IMR-90 (cell line): ENCODE results near the gene TRPM3. TPM values are rescaled to one million over a fixed set of nuclear protein-coding genes. Genes with fewer than 3 reads are reported as not detected.
"Not testable (repeated sequence)": the region's sequence is repeated elsewhere in the genome, so short reads cannot be mapped to it uniquely, and the experiment has no call there.

Source experiments
- ATAC-seq: fragments of 200-7000 bp; cut with Tn5 transposase; 2 replicates; pipeline ENCODE4 v1.9.1; 2020; ENCODE audit warnings: low read depth, mild to moderate bottlenecking, moderate library complexity
- BruUV-seq: library from RNA; stranded (reverse); fragments of 400-500 nt; replicated peaks from 2 replicates; lab custom pipeline; 2021; lab: Mats Ljungman, UMichigan
- CTCF ChIA-PET: fragments of 300-600 bp; formaldehyde crosslinking; extraction: SDS; loops from one replicate; lab custom pipeline; 2021; ENCODE audit warnings: antibody characterized with exemption; lab: Yijun Ruan, JAX
- POLR2A ChIA-PET: fragments of 300-600 bp; sonication (Branson Sonifier 250); formaldehyde crosslinking; loops from one replicate; lab custom pipeline; 2022; ENCODE audit warnings: antibody characterized with exemption; ENCODE audit not compliant: unreplicated experiment; lab: Charles Lee
- DNase-seq: peaks from one replicate; pipeline ENCODE4 v3.0.0; 2013
- H2AFZ ChIP-seq: replicated peaks from 2 replicates; pipeline ENCODE3; 2013; ENCODE audit warnings: low read length, mild to moderate bottlenecking; ENCODE audit not compliant: poor library complexity
- H2AK5ac ChIP-seq: 2 replicates; pipeline ENCODE4 v1.6.1; 2013; ENCODE audit warnings: low read depth, low read length, inconsistent platforms
- H2AK9ac ChIP-seq: replicated peaks from 2 replicates; pipeline ENCODE3; 2013; ENCODE audit warnings: mild to moderate bottlenecking, low read depth, low read length, moderate library complexity; ENCODE audit not compliant: poor library complexity
- H2BK120ac ChIP-seq: 2 replicates; pipeline ENCODE4 v1.6.1; 2013; ENCODE audit warnings: low read depth, low read length, inconsistent platforms
- H2BK15ac ChIP-seq: 3 replicates; pipeline ENCODE4 v1.6.1; 2013; ENCODE audit warnings: low read depth, low read length, inconsistent platforms
- H2BK20ac ChIP-seq: 2 replicates; pipeline ENCODE4 v1.6.1; 2013; ENCODE audit warnings: low read depth, mild to moderate bottlenecking, inconsistent platforms, low read length, moderate library complexity
- H2BK5ac ChIP-seq: 2 replicates; pipeline ENCODE4 v1.6.1; 2013; ENCODE audit warnings: mild to moderate bottlenecking, low read depth, low read length, inconsistent platforms; ENCODE audit not compliant: poor library complexity, severe bottlenecking
- H3K14ac ChIP-seq: replicated peaks from 2 replicates; pipeline ENCODE4 v1.6.1; 2013; ENCODE audit warnings: low read depth, low read length, inconsistent platforms
- H3K18ac ChIP-seq: 2 replicates; pipeline ENCODE4 v1.6.1; 2013; ENCODE audit warnings: low read depth, low read length, control low read depth
- H3K23ac ChIP-seq: 2 replicates; pipeline ENCODE4 v1.6.1; 2013; ENCODE audit warnings: low read depth, low read length, inconsistent platforms
- H3K27ac ChIP-seq: 2 replicates; pipeline ENCODE4 v1.5.1; 2013; ENCODE audit warnings: mild to moderate bottlenecking, control low read depth, low read length; ENCODE audit not compliant: insufficient read depth
- H3K27me3 ChIP-seq: 2 replicates; pipeline ENCODE4 v1.6.1; 2013; ENCODE audit warnings: low read length; ENCODE audit not compliant: control insufficient read depth, insufficient read depth
- H3K36me3 ChIP-seq: 2 replicates; pipeline ENCODE4 v1.6.1; 2013; ENCODE audit warnings: low read length, mixed read lengths; ENCODE audit not compliant: control insufficient read depth, insufficient read depth
- H3K4ac ChIP-seq: 2 replicates; pipeline ENCODE4 v1.6.1; 2013; ENCODE audit warnings: low read depth, low read length, inconsistent platforms
- H3K4me1 ChIP-seq: 2 replicates; pipeline ENCODE4 v1.6.1; 2013; ENCODE audit warnings: low read length, mixed read lengths; ENCODE audit not compliant: control insufficient read depth, insufficient read depth
- H3K4me2 ChIP-seq: 2 replicates; pipeline ENCODE4 v1.6.1; 2013; ENCODE audit warnings: low read depth, mild to moderate bottlenecking, control low read depth, low read length, moderate library complexity
- H3K4me3 ChIP-seq: 2 replicates; pipeline ENCODE4 v1.5.1; 2013; ENCODE audit warnings: low read depth, mild to moderate bottlenecking, control low read depth, low read length, moderate library complexity; ENCODE audit not compliant: insufficient read depth
- H3K56ac ChIP-seq: 2 replicates; pipeline ENCODE4 v1.6.1; 2013; ENCODE audit warnings: low read length, inconsistent platforms; ENCODE audit not compliant: insufficient read depth; ENCODE audit errors: extremely low read depth
- H3K79me1 ChIP-seq, 2 experiments: 2 replicates each; pipeline ENCODE4 v1.6.1; 2013; ENCODE audit warnings: low read length in 2 of 2, inconsistent platforms in 1 of 2, low read depth in 1 of 2
- H3K9ac ChIP-seq: 2 replicates; pipeline ENCODE4 v1.6.1; 2013; ENCODE audit warnings: low read depth, low read length, control low read depth
- H3K9me1 ChIP-seq: 2 replicates; pipeline ENCODE4 v1.6.1; 2013; ENCODE audit warnings: low read length, inconsistent platforms; ENCODE audit not compliant: insufficient read depth
- H3K9me3 ChIP-seq: 2 replicates; pipeline ENCODE4 v1.6.1; 2013; ENCODE audit warnings: low read length; ENCODE audit not compliant: control insufficient read depth, insufficient read depth
- H4K20me1 ChIP-seq: 2 replicates; pipeline ENCODE4 v1.6.1; 2013; ENCODE audit warnings: low read length, inconsistent platforms; ENCODE audit not compliant: insufficient read depth
- H4K5ac ChIP-seq: 2 replicates; pipeline ENCODE4 v1.6.1; 2013; ENCODE audit warnings: mild to moderate bottlenecking, low read depth, low read length, control low read depth
- H4K8ac ChIP-seq, 2 experiments: 2 replicates each; pipeline ENCODE4 v1.6.1; 2013; ENCODE audit warnings: low read depth in 2 of 2, low read length in 2 of 2, control low read depth in 1 of 2, inconsistent platforms in 1 of 2
- H4K91ac ChIP-seq: 2 replicates; pipeline ENCODE4 v1.6.1; 2013; ENCODE audit warnings: low read depth, low read length, inconsistent platforms; ENCODE audit not compliant: insufficient read depth
- ELK1 ChIP-seq: fragments of 150-350 bp; IDR thresholded peaks from 2 replicates; pipeline ENCODE4 v1.6.1; 2016; ENCODE audit warnings: low read depth, mild to moderate bottlenecking, low read length, moderate library complexity, borderline replicate concordance
- WGBS, 2 experiments: methylation state at CpG; one replicate each; pipeline versions ENCODE4 v1.1.5 to v1.1.7; 2013; ENCODE audit warnings: missing lambda C conversion rate in 2 of 2; ENCODE audit not compliant: insufficient read length in 1 of 2; ENCODE audit errors: extremely low coverage in 2 of 2; 5-methylcytosine and 5-hydroxymethylcytosine counted together
- dilution Hi-C: fragments of 300-500 bp; cut with HindIII; formaldehyde crosslinking; loops from one replicate; pipeline ENCODE4 v1.14.3; 2018; ENCODE audit warnings: low sequenced_read_pairs; ENCODE audit not compliant: unreplicated experiment
- in situ Hi-C: fragments of 300-500 bp; cut with MboI; formaldehyde crosslinking; loops from 3 replicates; pipeline ENCODE4 v1.14.3; 2019; ENCODE audit warnings: low sequenced_read_pairs, inconsistent platforms, mixed read lengths
- intact Hi-C: fragments of 100-400 bp; cut with micrococcal nuclease; formaldehyde crosslinking; loops from 2 replicates; pipeline ENCODE4 v1.10.0; 2022
- polyA plus RNA-seq, 3 experiments: library from polyadenylated mRNA; depleted of rRNA; stranded (reverse); fragments of >200 nt; gene quantifications; 2 replicates each; pipeline ENCODE4 v1.2.3, GENCODE V29; 2012; ENCODE audit warnings: low replicate concordance in 1 of 3
- total RNA-seq: library from RNA; depleted of rRNA; stranded (reverse); fragments of >200 nt; gene quantifications from 2 replicates; pipeline ENCODE4 v1.2.3, GENCODE V29; 2012

TRPM3 gene
- total and polyA plus RNA-seq, 2 of the 4 experiments (the other 2 are of a cell fraction) = not detected

- Histone ChIP-seq H4K91ac (no peak overlapping the region), H2BK5ac (no peak overlapping the region), H3K23ac (no peak overlapping the region), H3K9ac (no peak overlapping the region), H4K5ac (no peak overlapping the region), H3K4ac (no peak overlapping the region), H3K9me1 (no peaks in the 10 kb centered on the region; the same call in 1 of the 2 replicates), H3K27me3 (peaks cover 12% of the 10 kb centered on the region), H4K20me1 (no peaks in the 10 kb centered on the region), H2BK20ac (no peak overlapping the region), H3K9me3 (no peaks in the 10 kb centered on the region), H3K4me1 (no peaks in the 10 kb centered on the region), H3K56ac (no peak overlapping the region), H3K27ac (no peak overlapping the region), H2AK9ac (no peak overlapping the region), H4K8ac (no peak overlapping the region), H3K14ac (no peak overlapping the region), H3K36me3 (no peaks in the 10 kb centered on the region), H3K4me3 (no peak overlapping the region), H2AK5ac (no peak overlapping the region), H3K18ac (no peak overlapping the region), H2BK120ac (no peak overlapping the region), H3K4me2 (no peak overlapping the region), H2AFZ (no peak overlapping the region), H3K79me1 (no peaks in the 10 kb centered on the region), H2BK15ac (no peak overlapping the region)
- in situ Hi-C loops = no loop called here
- no peak for TF ChIP-seq ELK1
- no peak for ATAC-seq
- no TSS peak for BruUV-seq
- dilution Hi-C loops = no loop called here
- no peak for DNase-seq
- POLR2A ChIA-PET = no interaction called here
- intact Hi-C loops = no loop called here
- CTCF ChIA-PET = interaction anchor here (0.6 to 3.8 kb wide), 4 partner anchors 9 to 1243 kb away, joined by 3 to 10 read pairs (median 3); no protein-coding TSS in a partner anchor
- no CpG with 5 or more reads among the region's 3 CpGs for WGBS, 2 experiments
Measured at GRCh38 chr9:70630971-70631370, 490.4 kb downstream of the TRPM3 start.

GRCh38 chr9:70629080-70629685 is 492.2 kb downstream of the TRPM3 start:
- H3K4me1 ChIP-seq, in situ Hi-C loops, H3K9ac ChIP-seq, H2BK20ac ChIP-seq, H2BK15ac ChIP-seq, H2BK120ac ChIP-seq, H3K4me2 ChIP-seq, dilution Hi-C loops, H2AFZ ChIP-seq, H2BK5ac ChIP-seq, POLR2A ChIA-PET, H3K14ac ChIP-seq, H4K5ac ChIP-seq, intact Hi-C loops, H3K9me3 ChIP-seq, H3K4ac ChIP-seq, H3K27ac ChIP-seq, H3K23ac ChIP-seq, DNase-seq, H2AK9ac ChIP-seq, H3K4me3 ChIP-seq, H3K79me1 ChIP-seq, H2AK5ac ChIP-seq, H4K91ac ChIP-seq, H3K9me1 ChIP-seq, H3K56ac ChIP-seq, H3K36me3 ChIP-seq, H4K20me1 ChIP-seq, H3K18ac ChIP-seq, H4K8ac ChIP-seq, ATAC-seq, BruUV-seq: not testable (repeated sequence)
- peaks cover 12% of the 10 kb centered on the region for H3K27me3 ChIP-seq
- WGBS, 2 experiments = no CpG with 5 or more reads among the region's 15 CpGs
- CTCF ChIA-PET = interaction anchor here (0.7 to 3.8 kb wide), 2 partner anchors 11 to 316 kb away, joined by 3 to 10 read pairs; no protein-coding TSS in a partner anchor
